ENCODE data around the gene IRF1.
A peak's percentile ranks its signal among the peaks of the same experiment; 100 is the strongest.

Gene IRF1

DNA sequence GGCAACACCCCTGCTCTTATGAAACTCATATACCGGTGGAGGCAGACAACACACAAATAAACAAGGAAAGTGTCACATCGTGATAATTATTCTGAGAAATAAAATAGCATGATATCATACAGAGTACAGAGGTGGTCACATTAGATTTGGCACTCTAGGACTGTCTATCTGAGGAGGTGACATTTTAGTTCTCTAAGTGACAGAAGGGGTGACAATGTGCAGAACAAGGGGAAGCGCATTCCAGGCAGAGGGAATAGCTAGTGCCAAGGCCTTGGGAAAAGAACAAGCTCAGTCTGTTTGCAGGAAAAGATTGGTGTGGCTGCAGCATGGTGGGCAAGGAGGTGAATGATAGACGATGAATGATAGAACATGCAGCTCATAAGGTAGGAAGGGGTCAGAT, 12.7 kb upstream of the IRF1 start:
- TF ChIP-seq GATA3 (IDR thresholded peaks at IDR 0.05; ENCODE audit: low read depth, low read length) = no peak
- TF ChIP-seq GATA2 (IDR thresholded peaks at IDR 0.05; ENCODE audit: low read depth, low read length) = no peak

DNA sequence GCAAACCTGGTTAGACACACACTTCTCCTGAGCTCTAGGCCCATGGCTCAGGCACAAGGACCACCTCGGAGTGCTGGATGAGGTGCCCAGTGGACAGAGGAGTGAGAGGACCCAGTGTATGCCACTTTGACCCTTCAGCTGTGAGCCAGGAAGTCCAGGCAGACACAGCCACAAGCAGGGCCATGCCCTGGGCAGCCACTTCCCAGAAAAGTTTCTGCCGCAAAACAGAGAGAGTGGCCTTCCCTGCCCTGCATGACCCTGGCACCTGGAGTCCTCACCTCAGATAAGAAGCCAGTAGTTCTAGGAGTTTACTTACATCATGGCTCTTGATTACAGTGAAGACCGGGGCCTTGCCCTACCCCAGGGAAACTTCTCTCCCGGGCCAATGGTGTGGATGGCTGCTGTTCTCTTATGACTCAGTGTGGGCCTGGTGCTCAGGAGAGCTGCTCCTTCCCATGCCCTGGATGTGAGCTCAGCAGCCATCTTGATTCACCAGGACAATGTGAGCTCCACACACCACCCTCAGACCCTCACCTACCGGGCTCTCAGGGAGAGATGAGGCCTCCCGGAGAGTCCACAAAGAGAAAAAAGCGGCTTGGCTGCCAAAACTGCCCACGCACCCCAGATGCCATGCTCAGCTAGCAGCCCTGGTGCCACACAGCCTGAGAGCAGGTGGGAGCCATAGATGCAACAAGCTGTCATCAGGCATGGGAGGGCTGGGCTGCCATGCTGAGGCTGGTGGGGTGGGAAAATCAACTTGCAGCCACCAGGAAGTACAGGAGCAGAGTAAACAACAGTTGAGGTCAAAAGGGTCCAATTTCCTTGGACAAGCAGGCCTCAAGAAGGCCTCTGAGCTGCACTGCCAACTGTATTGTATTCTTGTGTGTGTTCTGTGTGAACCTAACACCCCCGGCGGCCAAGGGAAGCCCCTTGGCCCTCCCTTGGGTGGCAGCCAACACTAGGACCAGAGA, 11.7 kb upstream of the IRF1 start:
- TF ChIP-seq GATA3 (IDR thresholded peaks at IDR 0.05; ENCODE audit: low read depth, low read length) (no peak), GATA2 (IDR thresholded peaks at IDR 0.05; ENCODE audit: low read depth, low read length) (no peak)

DNA sequence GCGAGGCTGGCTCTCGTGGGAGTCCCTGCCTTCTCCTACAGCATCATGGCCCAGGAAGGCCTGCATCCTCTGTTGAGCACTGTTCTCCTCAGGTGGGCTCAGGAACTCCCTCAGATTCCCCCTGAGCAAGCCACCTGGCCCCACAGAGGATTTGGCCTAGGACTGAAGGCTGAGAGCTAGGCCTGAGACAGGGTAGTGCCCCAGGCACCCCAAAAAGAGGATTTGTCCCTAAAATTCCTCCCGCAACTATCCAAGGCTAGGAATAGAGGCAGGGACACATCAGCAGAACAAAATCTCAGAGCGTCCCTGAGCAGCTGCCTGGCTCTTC, 11.0 kb upstream of the IRF1 start:
- TF ChIP-seq GATA2 (IDR thresholded peaks at IDR 0.05; ENCODE audit: low read depth, low read length) (no peak), GATA3 (IDR thresholded peaks at IDR 0.05; ENCODE audit: low read depth, low read length) (no peak)

DNA sequence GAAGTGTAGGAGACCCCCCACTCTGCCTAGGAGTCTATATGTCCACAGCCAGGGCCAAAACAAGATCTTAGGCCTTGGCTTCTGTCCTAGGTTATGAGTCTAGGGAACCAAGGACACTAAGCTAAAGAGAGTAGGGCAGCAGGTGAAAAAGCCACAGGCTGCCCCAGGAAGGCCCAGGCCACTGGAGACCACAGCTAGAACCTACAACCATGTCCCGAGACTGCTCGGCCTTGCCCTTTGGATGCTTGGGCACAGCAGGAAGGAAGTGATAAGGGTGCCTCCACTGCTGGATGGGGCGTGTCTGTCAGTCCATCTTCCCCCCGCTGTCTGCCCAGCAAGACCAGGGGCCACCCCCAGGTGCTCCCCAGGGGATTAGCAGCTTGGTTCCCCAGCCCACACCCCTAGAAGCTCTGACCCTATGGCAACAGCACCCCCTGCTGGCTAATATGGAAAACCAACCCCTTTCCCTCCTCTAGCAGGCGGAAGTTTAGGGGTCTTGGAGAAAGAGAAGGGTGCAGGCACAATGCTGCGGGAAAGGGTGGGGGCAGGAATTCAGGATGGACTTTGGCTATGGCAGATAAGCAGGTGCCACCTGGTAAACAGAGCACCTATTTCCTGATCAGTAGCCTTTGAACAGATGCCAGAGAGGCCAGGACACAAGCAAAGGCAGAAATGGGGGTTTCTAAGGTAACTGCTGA, 10.5 kb upstream of the IRF1 start:
- no peak for TF ChIP-seq GATA2 (IDR thresholded peaks at IDR 0.05; ENCODE audit: low read depth, low read length)
- TF ChIP-seq GATA3 (IDR thresholded peaks at IDR 0.05; ENCODE audit: low read depth, low read length) = no peak

DNA sequence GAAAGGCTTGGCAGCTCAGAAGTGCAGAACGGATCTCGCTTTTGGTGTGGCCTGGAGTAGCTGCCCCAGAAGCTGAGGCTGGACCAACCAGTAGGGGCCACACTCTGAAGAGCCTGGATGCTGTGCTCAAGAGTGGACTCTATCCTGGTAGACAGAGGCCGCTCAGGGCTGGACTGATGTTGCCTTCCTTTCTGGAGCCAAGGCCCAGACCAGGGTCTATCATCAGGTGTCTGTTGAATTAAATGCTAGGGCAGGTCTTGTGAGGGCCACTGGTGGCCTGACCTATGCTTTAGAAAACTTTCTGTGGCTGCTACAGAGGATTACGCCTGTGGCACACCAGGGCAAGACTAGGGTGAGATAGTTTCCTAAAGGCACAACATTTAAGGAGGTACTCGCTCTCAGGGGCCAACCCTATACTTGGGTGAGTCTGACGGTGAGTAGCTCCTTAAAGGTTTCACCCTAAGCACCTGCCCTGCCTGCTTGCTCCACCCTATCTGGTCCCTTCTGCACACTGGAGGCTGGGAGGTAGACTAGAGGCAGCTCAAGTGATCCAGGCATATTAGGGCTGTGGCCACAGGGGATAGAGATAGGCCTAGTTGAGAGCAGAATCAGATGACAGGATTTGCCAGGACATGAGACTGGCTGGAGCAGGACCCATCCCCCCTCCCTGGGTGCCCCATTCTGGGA, 9.8 kb upstream of the IRF1 start:
- TF ChIP-seq GATA3 (IDR thresholded peaks at IDR 0.05; ENCODE audit: low read depth, low read length) (no peak), GATA2 (IDR thresholded peaks at IDR 0.05; ENCODE audit: low read depth, low read length) (no peak)

DNA sequence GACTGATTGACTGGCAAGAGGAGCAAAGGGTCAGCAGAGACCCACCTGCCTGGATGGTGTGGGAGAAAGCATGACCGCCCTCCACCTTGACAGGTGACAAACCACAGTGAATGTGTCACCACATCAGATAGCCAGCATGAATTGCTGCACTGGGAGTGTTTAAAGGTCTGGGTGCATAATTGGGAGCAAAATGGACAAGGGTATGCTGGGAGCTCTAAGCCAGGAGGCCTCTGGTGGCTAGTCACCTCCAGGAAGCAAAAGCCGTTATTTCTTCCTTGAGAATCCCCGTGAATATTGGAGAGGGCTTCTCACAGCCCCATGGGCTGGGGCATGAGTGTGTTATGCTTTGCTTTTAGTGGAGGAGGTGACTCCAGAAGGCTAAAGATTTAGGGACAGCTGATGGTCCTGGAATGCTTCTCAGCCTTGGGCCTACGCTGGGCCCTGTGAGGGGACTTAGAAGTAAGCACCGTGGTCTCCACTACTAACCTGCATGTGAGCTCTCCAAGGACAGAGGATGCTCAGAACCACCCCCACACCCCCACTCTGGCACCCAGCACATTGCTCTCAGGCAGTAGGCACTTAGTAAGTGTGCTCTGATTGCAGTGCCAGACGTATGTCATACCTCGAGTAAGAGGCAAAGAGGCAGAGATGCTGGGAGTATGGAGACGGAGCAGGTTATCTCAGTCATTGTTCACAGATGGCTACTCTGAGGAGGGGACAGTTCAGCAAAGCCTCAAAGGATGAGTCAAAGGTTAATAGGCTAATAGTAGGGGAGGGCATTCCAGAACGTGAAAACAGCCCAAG, 9.1 kb upstream of the IRF1 start:
- TF ChIP-seq GATA2 (IDR thresholded peaks at IDR 0.05; ENCODE audit: low read depth, low read length) (no peak), GATA3 (IDR thresholded peaks at IDR 0.05; ENCODE audit: low read depth, low read length) (no peak)

DNA sequence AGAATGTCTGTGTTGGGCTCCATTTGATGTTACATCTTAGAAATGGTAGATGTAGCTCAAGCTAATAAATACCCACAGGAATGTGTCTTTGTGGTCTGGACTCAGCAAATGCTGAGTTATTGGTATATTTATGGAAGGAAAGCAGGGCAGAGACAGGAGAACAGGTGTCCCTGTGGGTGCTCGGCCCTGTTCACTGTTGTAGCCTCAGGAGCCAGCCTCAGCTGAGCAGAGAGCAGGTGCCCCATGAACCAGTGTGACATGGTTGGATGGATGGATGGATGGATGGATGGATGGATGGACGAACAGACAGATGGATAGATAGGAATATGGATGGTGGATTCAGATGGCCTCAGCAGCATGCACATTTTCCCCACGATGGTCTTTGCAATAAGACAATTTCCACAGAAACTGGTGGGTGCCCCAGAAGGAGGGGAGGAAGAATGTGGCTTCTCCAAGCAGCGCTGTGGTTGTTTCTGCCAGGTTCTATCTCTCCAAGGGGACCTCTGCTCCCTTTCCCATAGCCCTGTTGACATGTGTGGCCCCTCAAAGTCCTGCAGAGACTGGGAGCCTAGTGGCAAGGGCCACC, 8.2 kb upstream of the IRF1 start:
- TF ChIP-seq GATA2 (IDR thresholded peaks at IDR 0.05; ENCODE audit: low read depth, low read length) = no peak
- no peak for TF ChIP-seq GATA3 (IDR thresholded peaks at IDR 0.05; ENCODE audit: low read depth, low read length)

DNA sequence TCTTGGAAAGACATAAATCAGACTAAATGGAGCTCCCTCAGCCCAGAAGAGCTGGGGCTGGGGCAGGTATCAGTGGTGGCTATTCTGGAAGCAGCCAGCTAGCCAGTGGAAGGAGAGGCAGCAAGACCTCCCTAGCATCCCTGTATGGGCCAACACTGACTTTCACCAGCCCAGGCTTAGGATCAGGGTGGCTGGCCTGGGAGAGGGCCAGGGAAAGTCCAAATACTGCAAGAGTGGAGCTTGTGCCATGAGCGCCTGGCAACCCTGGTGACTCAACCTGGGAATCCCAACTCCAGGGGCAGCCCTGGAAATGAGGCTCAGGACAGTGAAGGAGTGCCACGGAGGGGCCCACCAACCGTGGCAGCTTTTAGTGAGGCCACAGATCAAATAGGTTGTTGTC, 7.6 kb upstream of the IRF1 start:
- TF ChIP-seq GATA2 (IDR thresholded peaks at IDR 0.05; ENCODE audit: low read depth, low read length) = no peak
- TF ChIP-seq GATA3 (IDR thresholded peaks at IDR 0.05; ENCODE audit: low read depth, low read length) = no peak

DNA sequence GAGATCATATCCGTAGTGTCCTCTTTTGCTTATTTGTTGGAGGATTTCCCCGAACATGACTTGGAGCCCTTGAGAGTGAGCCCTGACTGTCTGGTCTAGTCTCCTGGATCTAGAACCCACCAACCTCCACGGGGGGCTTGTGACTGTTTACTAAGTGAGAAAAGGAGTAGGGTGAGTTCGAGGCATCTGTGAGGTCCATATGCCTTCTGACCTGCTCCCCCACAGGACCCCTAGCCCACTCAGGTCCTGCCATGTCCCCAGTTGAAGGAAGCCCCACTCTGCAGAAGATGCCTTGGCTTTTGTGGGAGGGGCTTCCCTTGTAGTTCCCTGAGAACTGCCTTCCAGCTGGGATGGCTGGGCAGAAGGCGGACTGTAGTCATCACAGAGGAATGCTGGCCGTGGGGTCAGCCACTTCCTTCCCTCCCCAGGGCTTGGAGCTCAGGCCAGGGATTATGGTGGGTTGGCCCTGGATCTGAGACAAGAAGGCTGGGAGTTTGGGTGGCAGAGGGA, 7.0 kb upstream of the IRF1 start:
- TF ChIP-seq GATA3 (IDR thresholded peaks at IDR 0.05; ENCODE audit: low read depth, low read length) = no peak
- no peak for TF ChIP-seq GATA2 (IDR thresholded peaks at IDR 0.05; ENCODE audit: low read depth, low read length)

DNA sequence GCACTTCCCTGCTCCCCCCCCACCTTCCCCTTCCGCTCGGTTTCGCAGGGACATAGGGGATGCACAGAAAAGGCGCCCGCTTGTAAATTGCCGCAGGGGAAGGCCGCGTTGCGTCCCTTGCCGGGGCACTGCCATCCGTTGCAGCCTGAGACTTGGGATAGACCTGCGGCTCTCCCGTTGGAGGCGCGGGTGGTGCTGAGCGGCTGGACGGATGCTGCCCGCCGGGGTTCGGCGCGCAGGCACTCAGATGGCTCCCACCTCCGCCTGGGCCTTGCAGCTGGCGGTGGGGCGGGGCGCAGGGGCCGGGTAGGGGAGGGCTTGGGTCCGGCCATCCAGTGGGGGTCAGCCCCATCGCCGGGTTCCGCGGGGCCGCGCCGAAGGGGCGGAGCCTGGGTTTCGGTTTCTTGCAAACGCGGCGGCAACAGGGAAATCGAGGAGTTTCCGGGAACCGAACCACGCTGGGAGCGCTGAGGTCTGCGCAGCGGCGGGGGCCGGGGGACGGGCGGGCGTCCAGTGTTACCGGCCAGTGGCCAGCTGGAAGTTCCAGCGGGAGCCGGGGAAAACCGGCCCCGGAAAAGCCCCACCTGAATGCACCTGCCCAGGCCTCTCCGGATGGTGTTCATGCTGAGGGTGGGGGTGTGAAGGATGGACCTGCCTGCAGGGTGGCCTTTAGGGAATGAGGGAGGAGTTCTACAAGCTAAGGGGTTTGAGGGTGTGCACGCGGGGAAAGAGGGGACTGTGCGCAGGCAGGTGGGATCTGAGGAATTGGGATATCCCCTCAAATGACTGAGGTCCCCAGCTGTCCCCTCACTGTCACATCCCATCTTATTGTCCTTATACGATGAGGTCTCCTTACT, 6.3 kb upstream of the IRF1 start:
- TF ChIP-seq GATA2 (IDR thresholded peaks at IDR 0.05; ENCODE audit: low read depth, low read length) = no peak

DNA sequence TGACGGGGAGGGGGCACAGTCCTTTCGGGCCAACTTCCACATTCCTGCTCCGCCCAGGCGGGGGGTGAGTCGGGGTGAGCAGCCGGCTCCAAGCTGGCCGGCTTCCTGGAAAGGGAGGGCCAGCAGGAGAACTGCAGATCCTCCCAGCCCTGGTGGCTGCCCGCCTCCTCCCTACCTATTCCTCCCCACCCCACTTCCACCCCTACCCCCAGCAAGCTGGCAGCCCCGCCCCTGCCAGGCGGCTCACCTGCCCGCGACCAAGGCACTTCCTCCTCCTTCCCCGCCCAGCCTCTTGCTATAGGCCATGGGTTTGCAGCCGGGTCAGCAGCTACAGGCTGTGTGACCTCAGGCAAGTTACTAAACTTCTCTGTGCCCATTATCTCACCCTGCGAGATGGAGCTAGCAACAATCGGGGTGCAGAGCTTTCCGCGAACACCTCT, 5.6 kb upstream of the IRF1 start:
- TF ChIP-seq GATA3 (IDR thresholded peaks at IDR 0.05; ENCODE audit: low read depth, low read length) (no peak), GATA2 (IDR thresholded peaks at IDR 0.05; ENCODE audit: low read depth, low read length) (no peak)

DNA sequence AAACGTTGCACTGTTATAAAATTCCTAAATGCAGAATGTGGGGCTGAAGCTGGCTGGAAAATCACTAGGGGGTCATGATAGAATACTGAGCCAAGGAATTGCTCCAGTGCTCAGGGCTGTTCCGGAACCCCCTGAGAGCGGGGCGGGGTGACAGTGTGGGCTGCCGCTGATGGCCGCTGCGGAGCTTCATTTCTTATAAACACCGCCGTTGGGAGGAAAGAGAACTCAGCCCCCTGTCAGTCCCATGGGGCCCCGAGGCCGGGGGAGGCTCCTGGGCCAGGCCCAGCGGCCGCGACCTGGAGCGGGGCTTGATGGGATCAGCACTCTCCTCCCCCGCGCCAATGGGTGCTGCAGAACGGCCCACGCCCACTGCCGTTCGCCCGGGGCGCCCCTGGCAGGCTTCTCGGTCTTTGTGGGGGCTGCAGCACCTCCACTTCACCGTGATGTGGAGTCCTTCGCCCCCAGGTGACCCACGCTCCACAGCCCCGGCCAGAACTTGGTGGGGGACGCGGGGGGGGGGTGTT, 5.2 kb upstream of the IRF1 start:
- 0 out of 2 replicates have a peak, but pooled peaks have one; percentile 9 for TF ChIP-seq GATA2 (IDR thresholded peaks at IDR 0.05; ENCODE audit: low read depth, low read length)
- TF ChIP-seq GATA3 (IDR thresholded peaks at IDR 0.05; ENCODE audit: low read depth, low read length) = no peak

All from SH-SY5Y (cell line).